Hepatocyte (in vitro differentiated cells): Measurements from ENCODE around the gene CPTP. TPM values are rescaled to one million over a fixed set of nuclear protein-coding genes. Genes with fewer than 3 reads are reported as not detected.

ENCODE experiments used
- DNase-seq: peaks from one replicate; pipeline ENCODE4 v3.0.0-alpha.2; 2016; ENCODE audit warnings: low spot score
- H2AFZ ChIP-seq: fragments of 200-600 bp; sonication (generic); 2 replicates; pipeline ENCODE4 v1.6.0; 2016; ENCODE audit warnings: antibody characterized with exemption, mild to moderate bottlenecking
- H3K27ac ChIP-seq: fragments of 200-600 bp; sonication (generic); 2 replicates; pipeline ENCODE4 v1.5.1; 2016; ENCODE audit warnings: mild to moderate bottlenecking
- H3K27me3 ChIP-seq: fragments of 200-600 bp; sonication (generic); 2 replicates; pipeline ENCODE4 v1.6.1; 2016
- H3K36me3 ChIP-seq: fragments of 200-600 bp; sonication (generic); replicated peaks from 2 replicates; pipeline ENCODE4 v1.5.1; 2016; ENCODE audit warnings: low read depth; ENCODE audit not compliant: insufficient read depth
- H3K4me1 ChIP-seq: fragments of 200-600 bp; sonication (generic); 2 replicates; pipeline ENCODE4 v1.5.1; 2016; ENCODE audit warnings: mild to moderate bottlenecking, moderate library complexity; ENCODE audit not compliant: insufficient read depth
- H3K4me2 ChIP-seq: fragments of 200-600 bp; sonication (generic); 2 replicates; pipeline ENCODE4 v1.6.0; 2016
- H3K4me3 ChIP-seq: fragments of 200-600 bp; sonication (generic); 2 replicates; pipeline ENCODE4 v1.5.1; 2016; ENCODE audit warnings: mild to moderate bottlenecking
- H3K79me2 ChIP-seq: fragments of 200-600 bp; sonication (generic); 2 replicates; pipeline ENCODE4 v1.6.0; 2017; ENCODE audit warnings: mild to moderate bottlenecking
- H3K9me2 ChIP-seq: fragments of 200-600 bp; sonication (generic); replicated peaks from 2 replicates; pipeline ENCODE4 v1.6.0; 2017; ENCODE audit warnings: mild to moderate bottlenecking; ENCODE audit not compliant: insufficient read depth
- H3K9me3 ChIP-seq: fragments of 200-600 bp; sonication (generic); 2 replicates; pipeline ENCODE4 v1.5.1; 2016; ENCODE audit warnings: low read depth, mild to moderate bottlenecking
- H4K20me1 ChIP-seq: fragments of 200-600 bp; sonication (generic); 2 replicates; pipeline ENCODE4 v1.6.0; 2016; ENCODE audit warnings: mild to moderate bottlenecking; ENCODE audit not compliant: insufficient read depth, poor library complexity, severe bottlenecking
- CTCF ChIP-seq: fragments of 200-600 bp; sonication (generic); IDR thresholded peaks from 2 replicates; pipeline ENCODE4 v1.5.1; 2016; ENCODE audit warnings: antibody characterized with exemption, mild to moderate bottlenecking; ENCODE audit not compliant: poor library complexity
- EZH2 ChIP-seq: fragments of 200-600 bp; sonication (generic); IDR thresholded peaks from 2 replicates; pipeline ENCODE4 v1.6.1; 2016; ENCODE audit warnings: antibody characterized with exemption, mild to moderate bottlenecking, borderline replicate concordance
- EZH2phosphoT487 ChIP-seq: fragments of 200-600 bp; sonication (generic); IDR thresholded peaks from one replicate; pipeline ENCODE4 v1.6.1; 2018; ENCODE audit warnings: antibody characterized with exemption, mild to moderate bottlenecking, low read depth, moderate library complexity; ENCODE audit not compliant: unreplicated experiment, severe bottlenecking
- WGBS: methylation state at CpG from one replicate; pipeline ENCODE4 v1.1.6; 2016; ENCODE audit warnings: low lambda C conversion rate; ENCODE audit errors: missing lambda C conversion rate; 5-methylcytosine and 5-hydroxymethylcytosine counted together
- polyA plus RNA-seq: library from polyadenylated mRNA; unstranded; fragments of >200 nt; fragmentation: Nextera tagmentation; extraction: Ambion mirVana; gene quantifications from 2 replicates; pipeline ENCODE4 v1.2.1, GENCODE V29; 2016
- total RNA-seq: library from RNA; depleted of rRNA; stranded (reverse); fragments of >200 nt; gene quantifications from 2 replicates; pipeline ENCODE4 v1.2.3, GENCODE V29; 2014

The CPTP gene
- total and polyA plus RNA-seq, 2 experiments from 2014 or later: 12.8 to 45.6 TPM

- H3K4me1 ChIP-seq: peaks cover 6% of the 10 kb centered on the region
- no peak overlapping the region for H3K4me2 ChIP-seq
- DNase-seq: no peak
- peaks cover 10% of the 10 kb centered on the region for H4K20me1 ChIP-seq
- no peak overlapping the region for H2AFZ ChIP-seq
- no peak overlapping the region for H3K4me3 ChIP-seq
- H3K27me3 ChIP-seq: no peaks in the 10 kb centered on the region
- H3K36me3 ChIP-seq: no peaks in the 10 kb centered on the region
- H3K79me2 ChIP-seq: peaks cover 63% of the 10 kb centered on the region
- WGBS: 90% methylated on average over 6 of the region's 6 CpGs
- H3K9me3 ChIP-seq: no peaks in the 10 kb centered on the region
- no peaks in the 10 kb centered on the region for H3K9me2 ChIP-seq
- no peak for TF ChIP-seq CTCF
- no peak for TF ChIP-seq EZH2phosphoT487
- no peak for TF ChIP-seq EZH2
- H3K27ac ChIP-seq: peak overlapping the region; percentile 64
Measured at GRCh38 chr1:1317420-1317819, 7.2 kb upstream of the CPTP start.

- WGBS: 71% methylated on average over 9 of the region's 9 CpGs
- TF ChIP-seq EZH2 (no peak), CTCF (no peak), EZH2phosphoT487 (no peak)
- H3K36me3 ChIP-seq: no peaks in the 10 kb centered on the region
- H3K9me2 ChIP-seq: no peaks in the 10 kb centered on the region
- H2AFZ ChIP-seq: no peak overlapping the region
- H3K4me2 ChIP-seq: no peak overlapping the region
- H3K4me3 ChIP-seq: no peak overlapping the region
- peak; percentile 79 for DNase-seq
- no peaks in the 10 kb centered on the region for H3K9me3 ChIP-seq
- H4K20me1 ChIP-seq: peaks cover 15% of the 10 kb centered on the region
- H3K27ac ChIP-seq: peak overlapping the region; percentile 64
- peaks cover 69% of the 10 kb centered on the region for H3K79me2 ChIP-seq
- H3K27me3 ChIP-seq: no peaks in the 10 kb centered on the region
- peaks cover 11% of the 10 kb centered on the region for H3K4me1 ChIP-seq
Measured at GRCh38 chr1:1318131-1318652, 6.4 kb upstream of the CPTP start.

- no peak overlapping the region for H3K4me2 ChIP-seq
- peaks cover 20% of the 10 kb centered on the region for H4K20me1 ChIP-seq
- TF ChIP-seq EZH2: no peak
- no peak for TF ChIP-seq EZH2phosphoT487
- no peak for TF ChIP-seq CTCF
- no peaks in the 10 kb centered on the region for H3K9me2 ChIP-seq
- no peak overlapping the region for H3K4me3 ChIP-seq
- no peaks in the 10 kb centered on the region for H3K36me3 ChIP-seq
- H3K27me3 ChIP-seq: no peaks in the 10 kb centered on the region
- peaks cover 14% of the 10 kb centered on the region for H3K4me1 ChIP-seq
- DNase-seq: no peak
- H3K9me3 ChIP-seq: no peaks in the 10 kb centered on the region
- WGBS: 94% methylated on average over 36 of the region's 36 CpGs
- no peak overlapping the region for H2AFZ ChIP-seq
- peak overlapping the region; percentile 8 for H3K27ac ChIP-seq
- peaks cover 74% of the 10 kb centered on the region for H3K79me2 ChIP-seq
Measured at GRCh38 chr1:1318777-1319645, 5.6 kb upstream of the CPTP start.
